ENCODE measurements around the gene ACOD1.

ACOD1 gene

DNA sequence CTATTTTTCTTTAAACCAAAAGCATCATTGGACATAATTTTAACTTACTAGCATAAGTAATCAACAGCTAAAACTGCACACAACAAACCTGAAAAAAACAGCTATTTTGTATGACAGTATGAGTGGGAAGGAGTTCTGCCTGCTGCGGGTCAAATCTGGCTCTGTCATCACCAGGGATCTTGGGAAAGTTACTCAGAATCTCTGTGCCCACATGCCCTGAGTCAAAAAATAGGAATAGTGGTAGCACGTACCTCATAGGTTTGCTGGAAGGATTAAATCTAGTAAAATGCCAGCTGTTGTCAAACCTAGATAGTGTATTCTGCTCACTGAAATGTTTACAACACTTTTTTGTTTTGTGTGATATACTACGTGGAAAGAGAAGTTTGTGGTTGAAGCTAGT is 44.7 kb downstream of the ACOD1 start:
- Histone ChIP-seq H3K4me1 (ENCODE audit: control insufficient read depth, low read length) (peaks cover 23% of the 10 kb centered on the region), H3K4me2 (ENCODE audit: low read length) (peak overlapping the region; percentile 91), H3K27me3 (ENCODE audit: control insufficient read depth, low read length) (no peaks in the 10 kb centered on the region), H3K27ac (ENCODE audit: low read depth, low read length) (no peak overlapping the region), H3K36me3 (ENCODE audit: control insufficient read depth, low read length) (peaks cover 15% of the 10 kb centered on the region), H4K20me1 (ENCODE audit: control insufficient read depth, insufficient read depth, low read depth, low read length) (no peaks in the 10 kb centered on the region), H3K4me3 (ENCODE audit: low read length) (peak overlapping the region; percentile 84), H3K79me2 (ENCODE audit: control insufficient read depth, low read length) (peaks cover 20% of the 10 kb centered on the region), H3K9me2 (replicated peaks; ENCODE audit: control insufficient read depth, low read length) (no peaks in the 10 kb centered on the region), H3K9me3 (ENCODE audit: control insufficient read depth, insufficient read depth, low read length) (no peaks in the 10 kb centered on the region), H3F3A (ENCODE audit: control insufficient read depth, insufficient read depth) (no peaks in the 10 kb centered on the region)
- TF ChIP-seq, protein P1, sequence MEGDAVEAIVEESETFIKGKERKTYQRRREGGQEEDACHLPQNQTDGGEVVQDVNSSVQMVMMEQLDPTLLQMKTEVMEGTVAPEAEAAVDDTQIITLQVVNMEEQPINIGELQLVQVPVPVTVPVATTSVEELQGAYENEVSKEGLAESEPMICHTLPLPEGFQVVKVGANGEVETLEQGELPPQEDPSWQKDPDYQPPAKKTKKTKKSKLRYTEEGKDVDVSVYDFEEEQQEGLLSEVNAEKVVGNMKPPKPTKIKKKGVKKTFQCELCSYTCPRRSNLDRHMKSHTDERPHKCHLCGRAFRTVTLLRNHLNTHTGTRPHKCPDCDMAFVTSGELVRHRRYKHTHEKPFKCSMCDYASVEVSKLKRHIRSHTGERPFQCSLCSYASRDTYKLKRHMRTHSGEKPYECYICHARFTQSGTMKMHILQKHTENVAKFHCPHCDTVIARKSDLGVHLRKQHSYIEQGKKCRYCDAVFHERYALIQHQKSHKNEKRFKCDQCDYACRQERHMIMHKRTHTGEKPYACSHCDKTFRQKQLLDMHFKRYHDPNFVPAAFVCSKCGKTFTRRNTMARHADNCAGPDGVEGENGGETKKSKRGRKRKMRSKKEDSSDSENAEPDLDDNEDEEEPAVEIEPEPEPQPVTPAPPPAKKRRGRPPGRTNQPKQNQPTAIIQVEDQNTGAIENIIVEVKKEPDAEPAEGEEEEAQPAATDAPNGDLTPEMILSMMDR (IDR thresholded peaks at IDR 0.05; ENCODE audit: low read depth, low read length, poor library complexity, severe bottlenecking) = no peak
- no peak for TF ChIP-seq EZH2phosphoT487 (IDR thresholded peaks at IDR 0.05; ENCODE audit: borderline replicate concordance, low read length)

DNA sequence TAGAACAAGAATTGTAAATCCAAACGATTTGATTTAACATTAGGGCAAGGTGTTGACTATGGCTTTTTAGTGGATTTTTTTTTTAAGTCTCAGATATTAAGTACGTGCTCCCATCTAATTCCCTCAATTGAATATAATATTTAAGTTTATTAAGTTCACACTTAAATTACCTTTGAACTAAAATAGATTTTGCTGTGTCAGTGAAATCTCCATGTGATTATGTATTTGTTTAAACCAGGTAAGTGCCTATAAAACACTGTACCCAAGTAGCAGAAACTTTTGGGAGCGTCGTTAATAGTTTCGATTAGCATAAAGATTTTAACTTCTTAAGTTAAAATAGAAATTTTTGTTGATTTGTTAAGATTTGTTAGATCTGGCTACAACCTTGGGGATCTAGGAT is 45.2 kb downstream of the ACOD1 start:
- Histone ChIP-seq H3K27me3 (ENCODE audit: control insufficient read depth, low read length) (no peaks in the 10 kb centered on the region), H3K4me1 (ENCODE audit: control insufficient read depth, low read length) (peaks cover 23% of the 10 kb centered on the region), H3K4me3 (ENCODE audit: low read length) (peak overlapping the region; percentile 84), H3K36me3 (ENCODE audit: control insufficient read depth, low read length) (peaks cover 19% of the 10 kb centered on the region), H3K4me2 (ENCODE audit: low read length) (peak overlapping the region; percentile 91), H3K79me2 (ENCODE audit: control insufficient read depth, low read length) (peaks cover 20% of the 10 kb centered on the region), H3F3A (ENCODE audit: control insufficient read depth, insufficient read depth) (no peaks in the 10 kb centered on the region), H4K20me1 (ENCODE audit: control insufficient read depth, insufficient read depth, low read depth, low read length) (no peaks in the 10 kb centered on the region), H3K9me2 (replicated peaks; ENCODE audit: control insufficient read depth, low read length) (no peaks in the 10 kb centered on the region), H3K9me3 (ENCODE audit: control insufficient read depth, insufficient read depth, low read length) (no peaks in the 10 kb centered on the region), H3K27ac (ENCODE audit: low read depth, low read length) (no peak overlapping the region)
- TF ChIP-seq EZH2phosphoT487 (IDR thresholded peaks at IDR 0.05; ENCODE audit: borderline replicate concordance, low read length) = no peak
- TF ChIP-seq, protein P1 (IDR thresholded peaks at IDR 0.05; ENCODE audit: low read depth, low read length, poor library complexity, severe bottlenecking) = no peak

DNA sequence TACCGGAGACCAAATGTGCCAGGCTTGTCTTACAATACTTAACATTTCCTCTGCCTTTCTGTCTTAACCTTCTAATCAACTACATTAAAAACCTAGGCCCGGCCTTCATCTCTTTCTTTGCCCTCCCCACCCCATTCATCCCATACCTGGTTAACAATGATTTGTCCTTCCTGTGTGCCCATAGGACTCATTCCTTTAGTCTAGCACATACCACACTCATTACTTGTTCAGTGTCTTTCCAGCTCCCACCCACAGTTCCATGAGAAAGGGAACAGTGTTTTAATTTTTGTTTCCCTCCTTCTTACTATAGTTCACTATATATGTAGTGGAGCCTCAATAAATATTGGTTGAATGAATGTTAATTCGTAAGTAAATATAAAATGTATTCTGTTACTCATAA is 46.0 kb downstream of the ACOD1 start:
- Histone ChIP-seq H3K4me2 (ENCODE audit: low read length) (peak overlapping the region; percentile 17), H3K27ac (ENCODE audit: low read depth, low read length) (no peak overlapping the region), H3K4me1 (ENCODE audit: control insufficient read depth, low read length) (peaks cover 23% of the 10 kb centered on the region), H3K9me3 (ENCODE audit: control insufficient read depth, insufficient read depth, low read length) (no peaks in the 10 kb centered on the region), H3K9me2 (replicated peaks; ENCODE audit: control insufficient read depth, low read length) (no peaks in the 10 kb centered on the region), H3F3A (ENCODE audit: control insufficient read depth, insufficient read depth) (no peaks in the 10 kb centered on the region), H3K27me3 (ENCODE audit: control insufficient read depth, low read length) (no peaks in the 10 kb centered on the region), H3K36me3 (ENCODE audit: control insufficient read depth, low read length) (peaks cover 28% of the 10 kb centered on the region), H4K20me1 (ENCODE audit: control insufficient read depth, insufficient read depth, low read depth, low read length) (no peaks in the 10 kb centered on the region), H3K4me3 (ENCODE audit: low read length) (no peak overlapping the region), H3K79me2 (ENCODE audit: control insufficient read depth, low read length) (peaks cover 20% of the 10 kb centered on the region)
- no peak for TF ChIP-seq EZH2phosphoT487 (IDR thresholded peaks at IDR 0.05; ENCODE audit: borderline replicate concordance, low read length)
- TF ChIP-seq, protein P1 (IDR thresholded peaks at IDR 0.05; ENCODE audit: low read depth, low read length, poor library complexity, severe bottlenecking) = no peak
